GM10248 (cell line): ENCODE measurements around the gene CCDC85C.

ENCODE experiments used
- CTCF ChIA-PET: fragments of 300-600 bp; sonication (Branson Sonifier 250); formaldehyde crosslinking; extraction: SDS; loops from one replicate; lab custom pipeline; 2021; ENCODE audit warnings: antibody characterized with exemption; lab: Yijun Ruan, JAX
- POLR2A ChIA-PET: fragments of 350-650 bp; sonication (Branson Sonifier 250); formaldehyde crosslinking; extraction: SDS; loops from one replicate; lab custom pipeline; 2020; ENCODE audit warnings: antibody characterized with exemption; lab: Yijun Ruan, JAX
- DNase-seq: peaks from one replicate; pipeline ENCODE4 v3.0.0; 2012; ENCODE audit errors: extremely low spot score
- CTCF ChIP-seq: IDR thresholded peaks from 2 replicates; pipeline ENCODE4 v1.5.1; 2012; ENCODE audit warnings: mild to moderate bottlenecking, low read depth; ENCODE audit errors: extremely low read depth, missing control alignments, control extremely low read depth

CCDC85C gene

GRCh38 chr14:99575043-99576023, 28.7 kb downstream of the CCDC85C start:
- ChIA-PET CTCF (interaction anchor here (1.0 to 1.4 kb wide), 2 partner anchors 53 to 112 kb away, joined by 3 to 4 read pairs; no protein-coding TSS in a partner anchor), POLR2A (no interaction called here)
- no peak for DNase-seq
- peak; percentile 10 for TF ChIP-seq CTCF

- ChIA-PET POLR2A (no interaction called here), CTCF (interaction anchor here (1.0 kb wide), 1 partner anchor 113 kb away, joined by 3 read pairs; no protein-coding TSS in a partner anchor)
- no peak for TF ChIP-seq CTCF
- DNase-seq: no peak
Measured at GRCh38 chr14:99574099-99574880, 29.7 kb downstream of the CCDC85C start.

- ChIA-PET POLR2A (no interaction called here), CTCF (interaction anchor here (1.0 to 1.1 kb wide), 3 partner anchors 55 to 113 kb away, joined by 3 read pairs; partner anchors contain the start of gene CYP46A1)
- no peak for TF ChIP-seq CTCF
- no peak for DNase-seq
Measured at GRCh38 chr14:99573436-99574098, 30.4 kb downstream of the CCDC85C start.

- no peak for DNase-seq
- no peak for TF ChIP-seq CTCF
- CTCF ChIA-PET: interaction anchor here (1.1 kb wide), 2 partner anchors 55 to 111 kb away, joined by 3 read pairs; partner anchors contain the start of gene CYP46A1
- POLR2A ChIA-PET: no interaction called here
Measured at GRCh38 chr14:99573000-99573330, 31.0 kb downstream of the CCDC85C start.

GRCh38 chr14:99572173-99572999, 31.6 kb downstream of the CCDC85C start:
- no peak for DNase-seq
- POLR2A ChIA-PET: no interaction called here
- no peak for TF ChIP-seq CTCF
- CTCF ChIA-PET: interaction anchor here (1.1 kb wide), 2 partner anchors 56 to 112 kb away, joined by 3 read pairs; partner anchors contain the start of gene CYP46A1
